NCI-H1105 treated with DMSO at 0.1 percent for 48 hours (cell line): Measurements from ENCODE around the gene LIPC.

Experiments
- DNase-seq: peaks from one replicate; lab custom pipeline; 2025; lab: John Stamatoyannopoulos, UW

Gene LIPC

GRCh38 chr15:58538225-58538727 is 106.5 kb downstream of the LIPC start:
- DNase-seq: no peak

- DNase-seq: no peak
These were observed 107.1 kb downstream of the LIPC start for GRCh38 chr15:58538901-58539300.

- no peak for DNase-seq
These were observed 107.8 kb downstream of the LIPC start for GRCh38 chr15:58539548-58539947.

GRCh38 chr15:58541410-58542087 is 109.8 kb downstream of the LIPC start:
- no peak for DNase-seq

GRCh38 chr15:58543664-58544335 is 112.0 kb downstream of the LIPC start:
- no peak for DNase-seq

GRCh38 chr15:58544756-58545155 is 113.0 kb downstream of the LIPC start:
- no peak for DNase-seq

- no peak for DNase-seq
These were observed 113.7 kb downstream of the LIPC start for GRCh38 chr15:58545307-58546065.

GRCh38 chr15:58546066-58546591 is 114.3 kb downstream of the LIPC start:
- no peak for DNase-seq

GRCh38 chr15:58546635-58547627 is 115.1 kb downstream of the LIPC start:
- DNase-seq: no peak

- no peak for DNase-seq
These were observed 116.0 kb downstream of the LIPC start for GRCh38 chr15:58547628-58548307.

- no peak for DNase-seq
These were observed 116.7 kb downstream of the LIPC start for GRCh38 chr15:58548308-58549012.

GRCh38 chr15:58549013-58549784 is 117.4 kb downstream of the LIPC start:
- no peak for DNase-seq

GRCh38 chr15:58549785-58550074 is 117.9 kb downstream of the LIPC start:
- DNase-seq: no peak

- no peak for DNase-seq
These were observed 119.4 kb downstream of the LIPC start for GRCh38 chr15:58551084-58551763.

- no peak for DNase-seq
These were observed 120.1 kb downstream of the LIPC start for GRCh38 chr15:58551764-58552504.

- DNase-seq: no peak
These were observed 120.9 kb downstream of the LIPC start for GRCh38 chr15:58552505-58553364.

GRCh38 chr15:58553365-58553918 is 121.7 kb downstream of the LIPC start:
- no peak for DNase-seq
